ENCODE measurements around the gene TCERG1. TPM values are rescaled to one million over a fixed set of nuclear protein-coding genes. Genes with fewer than 3 reads are reported as not detected.
A peak's percentile ranks its signal among the peaks of the same experiment; 100 is the strongest.

The TCERG1 gene
- polyA plus RNA-seq, 1 of the 3 experiments (the other 2 are of a cell fraction): 38.5 TPM

GRCh38 chr5:146447734-146448380 is 724 bp downstream of the TCERG1 start:
- ChIA-PET POLR2A (no interaction called here), CTCF (interaction anchor here (0.6 to 1.4 kb wide), 3 partner anchors 27 to 453 kb away, joined by 3 to 4 read pairs (median 3); no protein-coding TSS in a partner anchor)
- Histone ChIP-seq H3K9ac (peak overlapping the region; percentile 90), H3K9me2 (no peaks in the 10 kb centered on the region), H3K4me2 (peak overlapping the region; percentile 74), H3K4me3 (ENCODE audit: low read depth in 2 of 2, low read length in 1 of 2) (peak overlapping the region; percentile 89 to 98), H3K36me3 (replicated peaks in 1 of 2; ENCODE audit: control insufficient read depth in 1 of 2, insufficient read depth in 2 of 2, low read length in 1 of 2) (no peaks in the 10 kb centered on the region), H2AFZ (ENCODE audit: low read depth) (peak overlapping the region; percentile 83; the same call in 1 of the 2 replicates), H4K20me1 (ENCODE audit: insufficient read depth) (peaks cover 44% of the 10 kb centered on the region), H3K27me3 (ENCODE audit: insufficient read depth) (no peaks in the 10 kb centered on the region), H3K27ac (ENCODE audit: low read depth in 2 of 2, low read length in 1 of 2) (peak overlapping the region; percentile 84 to 86), H3K79me2 (ENCODE audit: insufficient read depth) (peaks cover 58% of the 10 kb centered on the region), H3K4me1 (ENCODE audit: control insufficient read depth in 1 of 2, insufficient read depth in 2 of 2, low read depth in 1 of 2, low read length in 1 of 2) (peaks cover 14% of the 10 kb centered on the region in 2 experiments; a peak in 3 of 4 replicates), H3F3A (replicated peaks; ENCODE audit: insufficient read depth) (peaks cover 4% of the 10 kb centered on the region), H3K9me3 (no peaks in the 10 kb centered on the region)
- no peak for TF ChIP-seq NFIC (IDR thresholded peaks at IDR 0.05; ENCODE audit: borderline replicate concordance)
- TF ChIP-seq RXRA (IDR thresholded peaks at IDR 0.05; ENCODE audit: borderline replicate concordance, low read depth): no peak
- no peak for TF ChIP-seq EP300 (IDR thresholded peaks at IDR 0.05; ENCODE audit: borderline replicate concordance in 1 of 2, low read depth in 1 of 2, low read length in 1 of 2)
- no peak for TF ChIP-seq FOSL2 (IDR thresholded peaks at IDR 0.05; ENCODE audit: borderline replicate concordance, low read depth)
- no peak for TF ChIP-seq GABPA (IDR thresholded peaks at IDR 0.05; ENCODE audit: low read depth)
- TF ChIP-seq SIN3A (IDR thresholded peaks at IDR 0.05; ENCODE audit: borderline replicate concordance, low read depth, low read length): 0 out of 2 replicates have a peak, but pooled peaks have one; percentile 33
- no peak for TF ChIP-seq PBX3 (IDR thresholded peaks at IDR 0.05)
- no peak for TF ChIP-seq USF2 (IDR thresholded peaks at IDR 0.05; ENCODE audit: borderline replicate concordance, low read depth, low read length)
- no peak for DNase-seq
- WGBS (ENCODE audit: low lambda C conversion rate): 1% methylated on average over 19 of the region's 20 CpGs

- DNase-seq: no peak
- peak overlapping the region; percentile 90; the same call in 1 of the 2 replicates for H3K9ac ChIP-seq
- H3K4me2 ChIP-seq: peak overlapping the region; percentile 74
- H3K36me3 ChIP-seq (replicated peaks in 1 of 2; ENCODE audit: control insufficient read depth in 1 of 2, insufficient read depth in 2 of 2, low read length in 1 of 2): no peaks in the 10 kb centered on the region
- peak overlapping the region in 1 of 2 experiments; percentile 84; a peak in 1 of 4 replicates for H3K27ac ChIP-seq (ENCODE audit: low read depth in 2 of 2, low read length in 1 of 2)
- ChIA-PET POLR2A (no interaction called here), CTCF (interaction anchor here (0.9 to 1.4 kb wide), 3 partner anchors 19 to 26 kb away, joined by 3 to 4 read pairs (median 3); no protein-coding TSS in a partner anchor)
- peak overlapping the region; percentile 89 to 98; a peak in 3 of 4 replicates for H3K4me3 ChIP-seq (ENCODE audit: low read depth in 2 of 2, low read length in 1 of 2)
- no peak overlapping the region for H2AFZ ChIP-seq (ENCODE audit: low read depth)
- H3K9me2 ChIP-seq: no peaks in the 10 kb centered on the region
- no peaks in the 10 kb centered on the region for H3K9me3 ChIP-seq
- H3F3A ChIP-seq (replicated peaks; ENCODE audit: insufficient read depth): peaks cover 4% of the 10 kb centered on the region
- peaks cover 14% of the 10 kb centered on the region in 2 experiments; a peak in 3 of 4 replicates for H3K4me1 ChIP-seq (ENCODE audit: control insufficient read depth in 1 of 2, insufficient read depth in 2 of 2, low read depth in 1 of 2, low read length in 1 of 2)
- 42% methylated on average over 6 of the region's 6 CpGs for WGBS (ENCODE audit: low lambda C conversion rate)
- no peaks in the 10 kb centered on the region for H3K27me3 ChIP-seq (ENCODE audit: insufficient read depth)
- TF ChIP-seq REST (IDR thresholded peaks at IDR 0.05; ENCODE audit: low read depth, low read length) (peak; percentile 84), ELF1 (IDR thresholded peaks at IDR 0.05) (no peak), RCOR1 (IDR thresholded peaks at IDR 0.05; ENCODE audit: low read length) (no peak), RXRA (IDR thresholded peaks at IDR 0.05; ENCODE audit: borderline replicate concordance, low read depth) (no peak), RFX5 (IDR thresholded peaks at IDR 0.05; ENCODE audit: low read length) (no peak), PBX3 (IDR thresholded peaks at IDR 0.05) (no peak), SIN3A (IDR thresholded peaks at IDR 0.05; ENCODE audit: borderline replicate concordance, low read depth, low read length) (0 out of 2 replicates have a peak, but pooled peaks have one; percentile 39), YY1 (IDR thresholded peaks at IDR 0.05; ENCODE audit: low read depth) (no peak), MAX (IDR thresholded peaks at IDR 0.05; ENCODE audit: low read depth) (no peak)
- H4K20me1 ChIP-seq (ENCODE audit: insufficient read depth): peaks cover 54% of the 10 kb centered on the region
- peaks cover 69% of the 10 kb centered on the region for H3K79me2 ChIP-seq (ENCODE audit: insufficient read depth)
These were observed 1.8 kb downstream of the TCERG1 start for GRCh38 chr5:146448783-146449519.

Data from SK-N-SH (cell line).